ENCODE measurements around the gene RBFOX1.

RBFOX1 gene

DNA sequence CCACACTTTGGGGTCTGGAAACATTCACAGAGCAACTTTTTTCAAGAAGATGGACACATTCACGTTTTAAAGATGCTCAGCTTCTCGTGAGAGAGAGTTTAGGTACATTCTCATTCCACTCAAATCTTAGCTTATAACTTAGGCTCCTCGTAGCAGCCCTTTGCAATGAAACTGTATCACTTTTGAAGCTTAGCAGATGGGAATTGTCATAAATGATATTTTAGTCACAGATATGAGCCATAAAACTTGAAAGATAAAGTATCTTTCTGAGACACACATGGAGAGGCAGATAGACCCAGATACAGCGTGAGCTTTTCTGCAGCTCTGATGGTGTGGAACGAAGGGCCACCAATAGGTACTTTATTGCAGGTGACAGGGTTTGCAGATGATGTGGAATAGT is 41.1 kb downstream of the RBFOX1 start:
- ATAC-seq (no peak), DNase-seq (no peak)

DNA sequence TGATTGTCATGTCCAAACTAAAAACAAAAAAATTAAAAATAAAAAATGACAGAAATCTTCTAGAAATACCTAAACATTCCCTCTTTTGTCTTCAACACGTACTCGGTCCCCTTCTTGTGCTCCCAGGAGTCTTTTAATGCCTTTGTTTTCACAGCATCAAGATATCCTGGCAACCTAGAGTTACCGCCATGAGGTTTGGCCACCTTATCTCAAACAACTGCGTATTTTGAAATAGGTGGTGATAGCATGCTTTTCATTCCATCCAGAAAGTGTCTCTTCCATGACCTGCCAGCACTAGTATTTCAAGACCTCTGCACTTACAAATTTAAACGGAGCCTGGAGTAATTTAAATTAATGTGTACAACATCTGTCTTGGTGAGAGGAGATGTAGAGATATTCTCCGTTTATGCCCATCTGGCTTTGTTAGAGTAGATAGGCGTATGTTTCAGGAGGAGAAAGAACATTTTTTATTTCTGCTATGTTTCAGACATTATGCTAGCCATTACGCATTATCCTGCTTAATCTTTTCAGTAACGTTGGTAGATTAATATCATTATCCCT is 42.0 kb downstream of the RBFOX1 start:
- ATAC-seq (no peak), DNase-seq (no peak)

DNA sequence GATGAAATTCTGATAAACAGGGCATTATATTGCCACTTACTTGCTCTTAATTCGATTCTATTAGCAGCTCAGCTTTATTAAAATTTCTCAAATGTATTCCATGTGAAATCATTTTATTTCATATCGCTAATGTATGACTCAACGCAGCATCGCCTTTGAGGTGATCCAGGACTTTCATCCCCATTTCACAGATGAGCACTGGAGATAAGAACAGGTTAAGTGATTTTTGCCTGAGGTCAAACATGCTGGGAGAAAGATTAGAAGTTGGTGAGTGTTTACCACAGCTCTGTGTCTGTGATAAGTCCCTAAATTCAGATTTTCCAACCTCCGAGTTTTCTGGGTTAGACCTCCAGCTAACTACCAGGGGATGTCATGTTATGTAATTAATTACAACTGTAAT is 43.6 kb downstream of the RBFOX1 start:
- DNase-seq (no peak), ATAC-seq (no peak)

DNA sequence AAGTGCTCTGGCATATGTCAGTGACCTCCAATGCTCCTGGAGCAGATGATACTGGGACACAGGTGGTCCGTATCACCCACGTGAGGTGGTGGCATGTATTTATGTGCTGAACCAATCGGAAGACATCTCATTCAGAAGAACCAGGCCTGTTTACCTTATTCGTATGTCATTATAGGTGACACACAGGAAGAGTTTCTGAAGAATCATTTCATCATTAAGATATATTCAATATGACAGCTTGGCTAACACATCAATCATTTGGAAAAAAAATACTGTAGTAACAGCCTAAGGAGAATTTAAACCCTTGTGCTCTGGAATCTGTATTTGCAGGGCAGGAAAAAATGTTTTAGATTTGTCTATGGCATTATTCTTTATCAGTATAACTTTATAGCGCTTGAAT is 44.6 kb downstream of the RBFOX1 start:
- no peak for DNase-seq
- ATAC-seq: no peak

DNA sequence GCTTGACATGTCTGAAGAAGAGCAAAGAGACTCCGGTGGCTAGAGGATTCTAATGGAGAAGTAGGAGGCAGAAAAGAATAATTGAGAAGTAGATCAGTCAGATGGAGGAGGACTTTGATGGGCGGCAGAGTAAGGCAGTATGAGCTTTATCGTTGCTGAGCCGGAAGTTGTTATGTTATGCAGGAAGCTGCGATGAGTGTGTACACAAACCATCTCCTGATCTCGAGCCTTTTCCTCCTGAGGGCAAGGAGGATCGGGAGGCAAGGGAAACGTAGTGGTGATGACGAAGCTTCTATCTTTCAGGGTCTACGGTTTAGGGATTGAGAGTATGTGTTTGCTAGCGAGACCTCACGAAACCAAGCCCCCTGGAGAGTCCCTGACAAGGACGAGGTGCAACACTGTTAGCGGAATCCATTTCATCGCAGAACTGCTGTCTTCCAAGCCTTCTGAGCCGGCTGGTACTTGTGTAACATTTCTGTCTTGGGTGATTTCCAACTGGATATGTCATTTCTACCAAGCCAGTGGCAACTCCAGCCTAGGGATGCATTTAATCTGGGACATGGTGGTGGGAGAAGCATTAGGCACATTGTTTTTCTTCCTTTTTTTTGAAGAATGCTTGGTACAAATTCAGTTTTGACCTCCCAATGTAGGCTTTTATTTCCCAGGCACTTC is 45.5 kb downstream of the RBFOX1 start:
- DNase-seq (no peak), ATAC-seq (no peak)

DNA sequence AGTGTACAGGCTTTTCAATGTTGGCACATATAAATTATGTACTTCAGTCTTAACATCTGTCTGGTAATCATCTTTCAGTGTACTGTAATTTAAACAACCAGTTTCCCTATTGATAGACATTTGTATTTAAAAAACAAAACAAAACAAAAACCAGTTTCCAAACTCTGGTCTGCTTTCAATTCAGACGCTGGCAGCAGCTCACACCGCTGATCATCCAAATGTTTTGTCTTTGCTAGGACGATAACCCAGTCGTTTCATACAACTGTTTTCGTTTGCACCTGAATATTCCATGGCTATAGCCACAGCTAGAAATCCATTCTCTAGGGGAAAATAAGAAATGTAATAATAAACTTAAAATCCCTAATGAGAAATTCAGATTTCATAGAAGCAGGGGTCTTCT is 47.8 kb downstream of the RBFOX1 start:
- ATAC-seq (no peak), DNase-seq (no peak)

DNA sequence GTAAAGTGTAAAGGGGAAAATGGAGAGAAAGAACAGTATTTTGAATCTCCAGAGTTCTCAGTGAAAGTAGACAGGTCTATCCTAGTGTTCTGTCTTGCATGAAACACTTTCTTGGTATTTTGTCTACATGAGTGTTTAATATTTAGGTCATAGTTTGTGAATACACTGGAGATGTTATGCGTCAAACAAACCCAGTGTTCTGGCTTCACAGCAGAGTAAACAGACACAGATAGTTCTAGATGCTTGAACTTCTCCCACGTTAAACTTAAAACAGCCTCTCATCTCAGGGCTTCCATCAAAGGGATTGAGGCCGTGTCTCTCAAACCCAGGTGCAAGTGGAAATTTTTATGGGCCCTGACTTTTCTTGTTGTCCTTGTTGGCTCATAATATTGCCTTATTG is 48.3 kb downstream of the RBFOX1 start:
- DNase-seq: no peak
- ATAC-seq: no peak

GRCh38 chr16:7381671-7382070 is 49.0 kb downstream of the RBFOX1 start:
- DNase-seq (no peak), ATAC-seq (no peak)

GRCh38 chr16:7382521-7382920 is 49.9 kb downstream of the RBFOX1 start:
- no peak for ATAC-seq
- no peak for DNase-seq

GRCh38 chr16:7390974-7391373 is 58.3 kb downstream of the RBFOX1 start:
- ATAC-seq (no peak), DNase-seq (no peak)

DNA sequence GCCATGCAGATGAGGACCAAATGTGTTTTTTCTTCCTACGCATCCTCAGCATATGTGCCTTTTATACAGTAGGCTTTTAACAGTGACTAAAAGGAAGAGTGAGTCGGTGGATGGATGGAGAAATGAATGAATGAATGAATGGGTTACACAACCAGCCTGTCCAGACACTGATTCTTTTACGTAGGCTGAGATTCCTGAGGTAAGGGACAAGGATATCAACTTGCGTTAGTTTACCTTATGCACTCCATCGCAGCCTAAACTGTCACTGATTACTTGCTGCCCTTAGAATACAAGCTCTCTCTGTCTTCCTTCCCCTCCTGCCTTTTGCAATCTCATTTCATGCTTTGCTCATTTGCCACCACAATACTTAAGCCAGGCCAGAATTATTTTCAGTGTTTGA is 59.0 kb downstream of the RBFOX1 start:
- no peak for DNase-seq
- ATAC-seq: no peak

DNA sequence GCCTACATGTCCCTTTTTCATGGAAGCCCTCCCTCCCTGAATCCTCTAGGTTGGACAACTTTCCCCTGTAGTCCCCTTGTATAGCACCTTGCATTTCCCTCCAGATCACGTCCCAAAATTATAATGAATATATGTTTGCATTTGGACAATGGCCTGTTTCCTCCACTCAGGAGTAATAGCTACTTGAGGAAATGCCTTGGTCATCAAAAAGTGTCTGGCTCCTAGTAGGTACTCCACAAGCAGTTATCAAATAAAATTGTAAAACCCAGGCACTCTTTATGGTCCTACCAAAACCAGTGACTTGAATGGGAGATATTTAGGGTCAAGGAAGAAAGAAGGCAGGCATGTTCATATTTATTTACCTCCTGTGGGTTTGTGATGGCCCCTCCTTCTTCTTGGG is 59.6 kb downstream of the RBFOX1 start:
- DNase-seq: no peak
- no peak for ATAC-seq

DNA sequence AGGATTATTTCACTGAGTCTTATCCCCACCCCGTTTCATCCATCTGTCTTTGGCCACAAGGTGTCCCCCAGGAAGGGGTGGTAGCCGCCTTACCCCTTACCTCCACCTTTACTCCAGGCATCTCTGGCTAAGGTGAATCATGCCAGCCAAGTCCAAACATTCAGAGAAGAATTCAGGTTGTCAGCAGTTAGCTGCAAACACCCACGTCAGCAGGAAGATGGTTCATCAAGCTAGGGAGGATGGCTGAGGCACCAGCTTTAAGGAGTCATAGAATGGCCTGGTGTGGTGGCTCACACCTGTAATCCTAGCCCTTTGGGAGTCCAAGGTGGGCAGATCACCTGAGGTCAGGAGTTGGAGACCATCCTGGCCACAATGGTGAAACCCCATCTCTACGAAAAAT is 61.0 kb downstream of the RBFOX1 start:
- ATAC-seq: no peak
- no peak for DNase-seq

- ATAC-seq (no peak), DNase-seq (no peak)
Observed at GRCh38 chr16:7394720-7395336, 62.2 kb downstream of the RBFOX1 start.

DNA sequence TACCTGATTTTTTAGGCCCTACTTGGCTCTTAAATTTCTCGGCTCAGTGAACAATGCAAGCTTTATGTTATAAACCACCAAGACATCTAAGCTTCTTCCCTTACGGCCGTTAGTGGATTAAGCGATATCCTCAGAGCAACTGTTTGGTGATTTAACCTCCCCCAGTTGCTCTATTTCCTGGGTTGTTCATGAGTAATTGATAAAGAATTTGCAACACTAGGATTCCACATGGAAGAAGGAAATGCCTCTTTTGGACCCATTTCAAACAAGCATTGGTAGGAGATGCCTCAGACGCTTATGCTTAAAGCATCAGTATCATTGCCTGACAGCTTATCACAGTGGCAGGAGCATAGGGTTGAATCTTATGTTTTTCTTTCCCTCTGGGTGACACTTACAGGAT is 65.3 kb downstream of the RBFOX1 start:
- ATAC-seq: no peak

DNA sequence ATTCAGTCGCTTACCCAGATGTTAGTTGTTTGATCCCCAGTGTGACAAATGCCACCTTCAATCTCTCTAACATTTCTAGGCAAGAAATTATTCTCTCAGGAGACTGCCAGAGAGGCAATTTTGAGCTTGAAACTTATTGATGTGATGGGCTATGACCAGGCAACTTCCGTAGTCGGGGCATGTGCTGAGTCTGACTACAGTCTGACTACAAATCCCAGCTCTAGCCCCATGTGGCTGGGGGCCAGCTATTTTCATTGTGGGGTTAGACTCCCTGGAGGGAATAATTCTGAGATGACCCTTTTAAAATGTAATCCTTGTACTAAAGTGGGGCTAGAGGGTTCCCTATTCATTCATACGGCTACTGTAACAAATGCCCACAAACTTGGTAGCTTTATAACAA is 65.9 kb downstream of the RBFOX1 start:
- ATAC-seq (no peak), DNase-seq (no peak)

More for the DNA sequence above, 65.3 kb downstream of the RBFOX1 start:
- DNase-seq: no peak

GRCh38 chr16:7399296-7399695 is 66.7 kb downstream of the RBFOX1 start:
- ATAC-seq: no peak
- no peak for DNase-seq

GRCh38 chr16:7400117-7400890 is 67.7 kb downstream of the RBFOX1 start:
- DNase-seq (no peak), ATAC-seq (no peak)

- ATAC-seq: no peak
Observed at GRCh38 chr16:7404217-7404616, 71.6 kb downstream of the RBFOX1 start.

GRCh38 chr16:7405166-7405565 is 72.5 kb downstream of the RBFOX1 start:
- no peak for DNase-seq
- ATAC-seq: no peak

More at GRCh38 chr16:7404217-7404616, 71.6 kb downstream of the RBFOX1 start:
- DNase-seq: no peak

DNA sequence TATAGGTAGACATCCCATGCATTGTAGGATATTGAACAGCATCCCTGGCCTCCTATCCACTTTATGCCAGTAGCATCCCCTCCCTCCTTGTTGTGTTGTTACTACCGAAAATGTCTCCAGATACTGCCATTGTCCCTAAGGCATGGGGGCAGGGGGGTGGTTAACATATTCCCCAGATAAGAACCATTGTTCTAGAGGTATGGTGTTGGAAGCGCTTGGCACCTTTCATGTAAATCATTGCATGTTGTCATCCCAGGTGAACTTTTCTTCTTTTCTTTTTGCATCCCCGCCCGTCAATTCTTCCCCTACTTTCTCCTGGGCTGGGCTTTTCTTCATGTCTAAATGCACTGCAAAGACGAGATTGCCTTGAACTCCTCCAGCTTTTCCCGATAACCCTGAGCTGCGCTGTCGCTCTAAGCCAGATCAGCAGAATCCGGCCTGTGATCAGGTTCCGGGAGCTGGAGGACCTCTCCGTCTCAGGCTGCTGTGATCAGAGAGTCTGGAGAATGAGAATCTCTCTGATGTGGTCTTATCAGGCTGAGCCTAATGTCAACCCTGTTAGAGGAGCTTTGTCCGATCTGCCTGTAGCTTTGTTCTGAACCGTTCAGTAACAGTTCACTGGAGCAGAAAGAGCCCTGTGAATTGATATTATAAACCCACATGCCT is 76.2 kb downstream of the RBFOX1 start:
- no peak for ATAC-seq
- DNase-seq: no peak

DNA sequence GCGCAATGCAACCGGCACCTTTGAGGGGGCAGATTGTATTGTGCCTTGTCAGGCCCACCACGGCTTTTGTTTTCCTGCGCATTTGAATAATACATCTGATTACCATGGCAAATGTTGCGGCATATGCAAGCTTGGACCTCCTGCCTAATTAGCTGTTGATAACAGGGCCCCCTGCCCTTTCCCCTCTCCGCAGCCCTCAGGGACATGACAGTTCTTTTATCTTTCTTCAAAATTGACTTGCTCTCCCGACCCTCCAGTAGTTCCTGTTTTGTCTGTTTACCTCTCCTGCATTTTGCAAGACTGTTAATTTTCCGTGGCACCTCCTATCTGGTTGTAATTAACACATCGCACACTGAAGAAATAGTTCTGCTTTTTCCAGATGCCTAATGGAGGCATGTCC is 86.8 kb downstream of the RBFOX1 start:
- ATAC-seq (no peak), DNase-seq (no peak)

DNA sequence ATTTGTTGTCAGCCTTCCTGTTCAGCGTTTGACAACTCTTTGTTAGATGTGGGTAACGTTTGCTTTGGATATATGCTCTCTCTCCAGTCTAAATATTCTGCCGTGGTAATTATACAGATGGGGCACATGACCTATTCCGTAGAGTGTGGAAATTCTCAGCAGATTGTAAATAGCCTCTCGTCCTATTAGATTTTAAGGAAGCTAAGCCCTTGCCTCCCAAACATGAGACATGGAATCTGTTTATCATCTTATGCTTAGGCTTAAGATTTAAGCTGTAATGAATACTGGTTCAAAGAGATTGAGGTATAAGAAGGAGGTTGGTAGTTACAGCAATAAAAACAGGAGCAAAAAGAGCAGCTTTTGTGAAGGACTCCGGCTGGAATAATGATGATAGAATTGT is 87.4 kb downstream of the RBFOX1 start:
- no peak for DNase-seq
- ATAC-seq: no peak
